Skeletal muscle cell (primary cell): ENCODE results near the gene FBF1.

Experiments
- DNase-seq: peaks from one replicate; pipeline ENCODE4 v3.0.0-alpha.2; 2010; ENCODE audit warnings: low read depth
- H3K4me3 ChIP-seq: 2 replicates; pipeline ENCODE4 v1.5.1; 2011; ENCODE audit warnings: low read depth, mild to moderate bottlenecking, control low read depth, low read length, moderate library complexity

The FBF1 gene

DNA sequence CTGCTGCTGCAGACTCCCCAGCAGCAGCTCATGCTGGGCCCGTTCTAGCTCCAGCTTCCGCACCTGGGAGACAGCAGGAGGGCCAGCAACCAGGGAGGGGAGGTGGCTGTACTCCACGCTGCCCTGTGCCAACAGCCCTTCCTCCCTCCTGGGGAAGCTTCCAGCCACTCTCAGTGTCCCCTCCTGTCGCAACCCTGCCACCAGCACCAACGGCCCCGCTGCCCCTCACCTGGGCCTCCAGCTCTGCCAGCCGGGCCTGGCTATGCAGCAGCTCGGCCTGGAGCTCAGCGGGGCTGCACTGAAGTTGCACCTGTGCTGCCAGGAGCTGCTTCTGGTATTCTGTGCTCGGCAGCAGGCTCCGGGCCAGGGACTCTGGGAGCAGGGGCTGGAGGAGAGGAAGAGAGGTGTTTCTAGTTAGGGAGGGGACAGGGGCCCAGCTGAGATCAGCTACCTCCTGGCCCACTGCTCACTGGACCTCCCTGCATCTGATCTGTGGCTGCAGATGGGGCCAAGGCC, 20.7 kb downstream of the FBF1 start:
- H3K4me3 ChIP-seq = no peak overlapping the region
- no peak for DNase-seq

DNA sequence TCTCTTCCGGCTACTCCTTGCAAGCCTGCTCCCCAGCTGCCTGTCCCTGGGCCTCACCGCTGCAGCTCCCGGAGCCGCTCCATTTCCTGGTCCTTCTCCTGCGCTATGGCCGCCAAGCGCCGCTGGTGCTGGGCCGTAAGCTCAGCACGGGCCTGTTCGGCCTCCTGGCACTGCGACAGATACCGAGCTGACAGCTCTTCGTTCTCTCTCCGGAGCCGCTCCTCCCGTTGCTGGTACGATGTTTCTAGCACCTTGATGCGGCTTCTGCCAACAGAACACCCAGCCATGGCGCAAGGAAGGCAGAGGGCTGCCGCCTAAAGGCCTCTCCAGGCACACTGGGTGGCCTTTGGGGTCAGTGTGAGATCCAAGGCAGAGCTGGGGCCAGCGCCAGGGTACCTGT, 21.2 kb downstream of the FBF1 start:
- H3K4me3 ChIP-seq = no peak overlapping the region

DNA sequence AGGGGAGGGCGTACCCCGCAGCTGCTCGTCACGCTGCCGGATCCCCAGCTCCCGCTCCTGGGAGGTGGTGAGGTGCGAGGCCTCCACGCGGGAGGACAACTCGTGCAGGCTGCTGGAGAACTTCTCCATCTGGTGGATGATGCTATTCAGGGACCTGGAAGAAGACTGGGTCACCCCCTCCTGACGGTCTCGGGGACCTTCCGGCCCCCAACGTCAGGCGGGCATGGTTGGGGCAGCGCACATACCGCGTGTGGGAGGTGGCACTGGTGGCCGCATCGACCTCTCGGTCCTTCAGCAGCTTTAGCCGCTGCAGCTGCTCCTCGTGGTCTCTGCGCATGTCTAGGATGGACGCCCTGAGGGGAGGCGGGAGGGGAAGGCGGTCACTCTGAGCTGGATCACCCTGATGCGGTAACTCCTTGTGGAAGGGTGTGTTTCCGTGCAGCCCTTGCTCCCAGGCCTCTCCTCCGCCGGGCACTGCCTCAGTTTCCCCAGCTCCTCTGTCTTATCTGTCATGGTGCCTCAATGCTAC, 22.9 kb downstream of the FBF1 start:
- DNase-seq = no peak
- no peak overlapping the region for H3K4me3 ChIP-seq

More for the DNA sequence above, 21.2 kb downstream of the FBF1 start:
- DNase-seq = no peak

DNA sequence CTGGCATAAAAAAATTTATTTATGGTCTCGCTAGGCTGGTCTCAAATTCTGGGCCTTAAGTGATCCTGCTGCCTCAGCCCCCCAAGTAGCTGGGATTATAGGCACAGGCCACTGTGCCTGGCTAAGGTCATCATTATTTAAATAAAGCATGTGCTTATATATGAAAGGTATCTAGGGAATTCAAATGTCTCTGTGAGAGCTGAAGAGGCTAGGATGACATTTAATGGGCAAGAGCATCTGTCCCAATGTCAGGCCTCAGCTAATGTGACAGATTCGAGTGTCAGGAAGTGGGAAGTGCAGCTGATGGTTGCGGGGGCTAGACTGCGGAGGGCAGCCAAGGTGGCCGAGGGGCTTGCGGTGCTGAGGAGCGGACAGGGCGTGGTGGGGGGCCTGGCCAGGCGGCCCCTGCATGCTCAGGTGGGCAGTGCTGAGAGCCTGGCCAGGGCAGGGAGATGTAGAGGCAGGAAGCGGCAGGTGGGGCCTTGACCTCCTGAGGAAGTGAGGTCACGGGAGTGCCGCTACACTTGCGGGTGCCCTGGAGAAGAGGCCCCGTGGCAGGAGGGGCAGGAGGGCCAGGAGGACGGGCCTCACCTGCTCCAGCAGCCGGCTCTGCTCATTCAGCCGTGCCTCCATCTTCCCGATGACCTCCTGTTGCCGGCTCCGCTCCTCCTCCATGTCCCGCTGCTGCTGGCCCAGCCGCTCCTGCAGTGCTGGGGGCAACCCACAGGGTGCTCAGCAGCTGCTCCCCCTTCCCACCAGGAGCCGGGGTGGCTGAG, 23.5 kb downstream of the FBF1 start:
- no peak for DNase-seq
- no peak overlapping the region for H3K4me3 ChIP-seq

DNA sequence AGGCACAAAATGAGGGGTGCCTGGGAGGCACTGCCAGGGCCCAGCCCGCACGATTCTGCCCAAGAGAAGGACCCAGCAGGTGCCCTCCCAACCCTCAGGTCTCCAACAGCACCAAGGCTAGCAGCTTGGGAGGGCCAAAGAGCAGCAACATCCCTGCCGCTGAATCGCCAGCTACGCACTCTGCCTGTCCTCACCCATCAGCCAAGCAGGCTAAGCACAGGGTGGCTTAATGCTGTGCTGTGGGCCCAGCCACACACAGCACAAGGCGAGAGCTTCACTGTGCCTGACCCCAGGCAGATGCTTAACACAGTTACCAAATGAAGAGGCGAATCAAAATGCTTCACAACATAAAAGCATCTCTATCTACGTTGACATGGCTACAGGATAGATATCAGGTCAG, 25.6 kb downstream of the FBF1 start:
- no peak overlapping the region for H3K4me3 ChIP-seq
- DNase-seq = no peak

DNA sequence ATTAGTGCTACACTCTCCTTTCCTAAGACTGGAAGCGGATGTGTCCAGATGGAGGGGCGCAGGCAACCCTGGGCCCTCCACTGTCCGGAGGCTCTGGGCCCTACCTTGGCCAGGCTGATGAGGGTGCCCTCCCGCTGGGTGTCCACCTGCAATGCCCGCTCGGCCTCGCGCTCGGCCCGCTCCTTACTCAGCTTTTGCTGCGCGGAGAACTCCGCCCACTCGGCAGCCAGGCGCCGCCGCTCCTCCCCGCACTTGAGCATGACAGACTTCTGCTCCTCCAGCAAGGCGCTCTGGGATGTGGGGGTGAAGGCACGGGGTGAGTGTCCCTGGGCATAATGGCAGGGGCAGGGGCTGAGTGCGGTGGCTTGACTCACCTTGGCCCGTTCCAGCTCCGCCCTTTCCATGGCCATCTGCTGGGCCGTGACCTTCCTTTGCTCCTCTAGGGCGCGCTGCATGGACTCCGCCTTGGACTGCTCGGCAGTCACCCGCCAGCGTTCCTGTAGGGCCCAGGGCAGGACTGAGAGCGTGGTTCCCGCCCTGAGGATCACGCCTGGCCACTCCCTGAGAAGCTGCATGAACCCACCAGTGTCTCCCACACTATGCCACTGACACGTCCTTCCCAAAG, 26.1 kb downstream of the FBF1 start:
- H3K4me3 ChIP-seq = no peak overlapping the region
- no peak for DNase-seq

DNA sequence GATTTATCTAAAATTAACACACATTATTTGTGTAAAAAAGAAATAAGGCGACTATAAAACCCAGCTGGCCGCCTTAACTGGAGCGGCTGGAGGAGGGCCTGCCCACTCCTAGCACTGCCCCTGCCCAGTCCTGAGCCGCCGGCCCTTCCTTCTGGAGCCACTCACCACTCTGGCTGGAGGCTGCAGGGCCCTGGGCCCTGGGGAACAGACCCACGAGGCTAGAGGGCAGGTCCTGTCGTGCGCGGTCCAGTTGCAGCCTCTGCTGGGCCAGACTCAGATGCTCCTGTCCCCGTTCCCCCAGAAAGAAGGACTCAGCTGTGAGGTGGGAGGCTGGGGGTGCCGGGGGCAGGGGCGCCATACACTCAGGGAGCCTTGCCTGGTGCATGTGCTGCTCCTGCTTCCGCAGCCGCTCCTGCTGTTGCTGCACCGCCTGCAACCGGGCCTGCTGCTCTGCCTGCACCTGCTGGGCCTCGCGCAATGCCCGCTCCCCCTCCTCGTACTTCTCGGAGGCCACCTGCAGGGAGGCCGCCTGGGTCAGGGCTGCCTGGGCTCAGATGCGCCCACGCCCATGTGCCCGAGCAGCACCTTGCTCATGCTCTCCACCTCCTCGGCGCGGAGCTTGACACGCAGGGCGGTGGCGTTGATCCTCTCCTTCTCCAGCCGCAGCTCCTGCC, 27.2 kb downstream of the FBF1 start:
- H3K4me3 ChIP-seq = no peak overlapping the region

DNA sequence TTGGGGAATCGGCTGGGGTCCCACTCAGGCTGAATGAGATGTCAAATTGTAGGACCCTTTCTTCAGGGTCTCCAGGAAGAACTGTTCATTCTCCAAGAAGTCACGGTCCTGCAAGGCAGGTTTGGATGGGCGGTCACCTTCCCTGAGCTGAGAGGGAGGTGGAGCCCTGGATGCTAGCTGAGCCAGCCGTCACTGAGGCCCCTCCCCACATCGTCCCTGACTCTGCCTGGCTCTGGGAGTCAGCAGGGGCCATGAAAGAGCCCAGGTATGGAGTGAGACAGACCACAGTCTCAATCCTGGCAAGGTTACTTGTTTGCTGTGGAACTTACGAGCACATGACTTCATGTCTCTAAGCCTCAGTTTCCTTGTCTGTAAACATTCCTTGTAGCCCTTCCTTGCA, 30.1 kb downstream of the FBF1 start:
- no peak overlapping the region for H3K4me3 ChIP-seq

More for the DNA sequence above, 27.2 kb downstream of the FBF1 start:
- DNase-seq = no peak

DNA sequence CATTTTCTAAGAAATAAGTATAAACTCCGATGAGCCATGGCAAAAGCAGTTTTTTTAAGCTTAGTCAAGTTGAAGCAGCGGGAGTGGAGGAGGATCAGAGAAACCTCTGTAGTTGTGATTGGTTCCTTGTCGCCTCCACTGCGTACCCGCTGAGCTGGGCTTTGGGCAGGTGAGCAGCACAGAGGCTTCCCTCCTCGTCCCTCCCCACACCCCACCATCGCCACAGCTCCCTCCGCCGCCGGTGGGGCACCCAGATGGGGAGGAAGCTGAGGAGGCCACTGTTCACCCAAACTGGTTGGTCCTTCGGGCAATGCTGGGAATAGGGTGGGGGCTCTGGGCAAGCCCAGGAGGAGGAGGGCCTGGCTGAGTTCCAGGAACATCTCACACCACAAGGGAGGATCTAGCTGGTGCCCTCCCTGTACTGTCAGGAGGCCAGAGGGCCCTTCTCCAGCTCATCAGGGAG, 31.0 kb downstream of the FBF1 start:
- no peak overlapping the region for H3K4me3 ChIP-seq
- DNase-seq = no peak

More for the DNA sequence above, 30.1 kb downstream of the FBF1 start:
- no peak for DNase-seq

DNA sequence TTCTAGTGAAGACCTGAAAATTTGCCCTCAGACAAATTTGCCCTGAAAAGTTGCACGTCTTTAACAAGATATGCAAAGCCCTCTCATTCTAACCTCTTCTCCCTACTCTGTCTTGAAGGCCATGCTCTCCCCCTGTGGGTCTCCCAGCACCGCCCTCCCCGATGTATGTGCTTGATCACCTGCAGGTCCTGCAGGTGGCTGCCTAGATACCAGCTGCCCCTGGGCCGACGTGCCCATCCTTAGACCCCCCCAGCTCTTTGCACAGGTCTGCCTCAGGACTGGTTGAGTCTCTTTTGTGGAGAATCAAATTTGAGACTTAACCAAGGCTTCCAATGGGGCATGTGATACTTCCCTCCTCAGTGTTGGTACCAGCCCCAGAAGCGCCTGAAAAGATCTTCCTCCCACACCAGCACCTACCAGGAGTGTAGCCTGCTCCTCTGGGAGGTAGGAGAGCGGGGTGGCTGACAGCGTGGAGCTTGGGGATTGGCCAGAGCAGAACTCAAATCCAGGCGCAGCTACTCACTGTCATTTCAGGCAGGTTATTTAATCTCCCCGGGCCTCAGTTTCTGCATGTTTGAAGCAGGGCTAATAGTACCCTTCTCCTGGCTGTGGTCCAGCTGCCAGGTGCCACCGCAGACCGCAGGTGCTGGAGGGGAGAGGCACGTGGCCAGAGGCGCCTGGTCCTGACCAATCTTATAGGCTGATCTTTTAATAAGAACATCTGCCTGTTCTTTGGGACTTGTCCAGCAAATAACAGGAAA, 31.6 kb downstream of the FBF1 start:
- DNase-seq = no peak
- H3K4me3 ChIP-seq = no peak overlapping the region

DNA sequence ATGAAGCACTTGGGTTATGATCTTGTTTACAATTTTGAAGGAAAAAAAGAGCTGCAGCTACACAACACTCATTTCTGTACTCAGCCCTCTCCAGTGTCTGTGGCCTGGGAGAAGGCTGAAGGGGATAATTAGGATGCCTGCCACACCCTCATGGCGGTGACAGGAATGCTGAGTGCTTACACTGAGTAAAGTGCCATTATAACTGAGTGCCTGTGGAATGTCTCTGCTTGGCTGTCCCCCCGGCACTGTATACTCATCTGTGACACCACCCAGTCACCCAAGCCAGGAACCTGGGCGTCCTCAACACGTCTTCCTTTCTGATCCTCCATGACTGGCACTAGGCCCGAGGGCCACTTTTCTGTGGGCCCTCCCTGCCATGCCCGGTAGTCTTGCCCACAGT, 32.6 kb downstream of the FBF1 start:
- no peak for DNase-seq

DNA sequence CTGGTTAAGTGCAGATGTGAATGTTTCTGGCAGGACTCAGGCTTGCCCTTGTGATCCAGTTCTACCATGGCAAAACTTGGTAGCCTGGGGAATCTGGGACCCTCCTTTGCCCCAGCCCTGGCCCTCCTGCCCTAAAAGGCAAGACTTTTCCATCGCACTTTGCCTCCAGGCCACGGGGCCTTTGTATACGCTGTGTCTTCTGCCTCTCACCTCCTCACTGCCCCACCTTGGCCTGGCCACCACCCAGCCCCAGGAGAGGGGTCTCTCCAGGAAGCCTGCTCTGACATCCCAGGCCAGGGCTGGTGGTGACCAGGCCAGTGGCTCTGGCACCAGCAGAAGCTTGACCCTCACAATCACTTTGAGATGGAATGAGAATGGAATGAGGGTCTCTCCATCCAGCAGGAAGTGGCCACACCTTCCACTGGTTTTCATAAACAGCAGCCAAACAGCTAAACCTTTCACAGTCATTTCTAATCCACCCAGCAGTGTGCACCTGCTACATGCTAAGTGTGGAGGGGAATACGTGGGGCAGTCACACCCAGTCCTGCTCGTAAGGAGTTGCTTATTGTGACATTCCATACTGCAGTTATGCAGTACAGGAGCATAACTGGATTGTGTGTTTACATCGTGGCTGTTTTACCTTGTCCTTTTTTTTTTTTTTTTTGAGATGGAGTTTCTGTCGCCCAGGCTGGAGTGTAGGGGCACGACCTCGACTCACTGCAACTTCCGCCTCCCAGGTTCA, 34.5 kb downstream of the FBF1 start:
- DNase-seq = no peak
- H3K4me3 ChIP-seq = no peak overlapping the region

More for the DNA sequence above, 32.6 kb downstream of the FBF1 start:
- no peak overlapping the region for H3K4me3 ChIP-seq

DNA sequence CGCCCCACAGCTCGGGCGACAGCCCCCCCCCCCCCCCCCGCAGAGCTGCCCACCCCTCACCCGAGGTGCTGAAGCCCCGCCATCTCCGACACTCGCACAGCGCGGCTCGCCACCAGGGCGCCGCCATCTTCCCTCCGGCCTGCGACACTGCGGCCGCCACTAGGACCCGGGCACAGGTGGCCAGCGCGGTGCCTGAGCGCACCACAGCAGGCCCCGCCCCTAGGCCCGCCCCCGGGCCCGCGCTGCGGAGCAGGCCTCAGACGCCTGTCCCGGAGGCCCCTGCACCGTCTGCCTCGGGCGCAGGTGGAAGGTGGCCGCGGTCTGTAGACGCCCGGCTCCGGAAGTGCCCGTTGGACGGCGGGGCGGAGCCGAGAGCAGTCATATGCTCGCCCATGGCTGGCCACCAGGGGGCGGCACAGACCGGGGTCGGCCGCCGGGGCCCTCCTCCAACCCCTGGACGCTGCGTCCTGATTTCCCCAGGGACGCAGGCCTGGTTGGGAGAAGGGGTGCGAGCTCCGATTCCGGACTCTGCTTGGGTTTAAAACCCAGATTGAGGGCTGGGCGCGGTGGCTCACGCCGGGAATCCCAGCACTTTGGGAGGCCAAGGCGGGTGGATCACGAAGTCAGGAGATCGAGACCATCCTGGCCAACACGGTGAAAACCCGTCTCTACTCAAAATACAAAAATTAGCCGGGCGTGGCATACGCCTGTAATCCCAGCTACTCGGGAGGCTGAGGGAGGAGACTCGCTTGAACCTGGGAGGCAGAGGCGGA, 35.9 kb downstream of the FBF1 start, which contains the start of gene MRPL38:
Gene MRPL38 (minus strand): TSS at position 136 of the 773 bp plus-strand sequence. CDS start 9 bp downstream, at position 127.
- peak; percentile 73 for DNase-seq
- H3K4me3 ChIP-seq = peak within 1 kb of the TSS; percentile 73

DNA sequence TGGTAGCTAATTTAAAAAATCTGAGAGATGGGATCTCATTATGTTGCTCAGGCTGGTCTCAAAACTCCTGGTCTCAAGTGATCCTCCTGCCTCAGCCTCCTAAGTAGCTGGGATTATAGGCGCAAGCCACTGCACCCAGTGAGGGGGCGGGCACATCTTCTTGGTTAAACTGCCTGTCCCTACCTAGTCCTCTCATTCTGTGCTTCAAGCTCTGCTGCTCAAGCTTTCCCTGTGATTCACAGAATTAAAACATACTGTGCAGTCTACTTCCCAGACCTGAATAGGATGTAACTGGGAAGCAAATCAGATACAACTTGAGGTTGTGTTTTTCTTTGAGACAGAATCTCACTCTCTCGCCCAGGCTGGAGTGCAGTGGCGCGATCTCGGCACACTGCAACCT, 38.4 kb downstream of the FBF1 start:
- no peak for DNase-seq
- H3K4me3 ChIP-seq = no peak overlapping the region

DNA sequence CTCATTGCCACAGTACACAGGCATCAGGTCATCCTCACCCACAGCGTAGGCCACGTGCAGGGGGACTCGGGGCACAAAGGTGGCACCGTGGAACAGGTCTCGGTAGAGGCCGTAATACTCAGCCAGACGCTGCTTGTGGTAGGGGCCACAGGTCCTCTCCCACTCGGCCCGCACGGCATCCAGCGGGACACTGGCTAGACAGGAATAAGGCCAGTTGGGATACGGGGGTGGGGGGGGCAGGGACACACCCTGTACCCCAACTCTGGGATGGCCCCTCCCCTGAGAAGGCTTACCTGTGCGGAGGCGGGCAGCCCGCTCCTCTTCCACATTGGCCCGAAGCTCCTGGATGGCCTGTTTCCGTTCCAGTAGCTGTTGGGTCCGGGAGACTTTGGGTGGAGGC, 39.1 kb downstream of the FBF1 start:
- H3K4me3 ChIP-seq = no peak overlapping the region
- DNase-seq = no peak

DNA sequence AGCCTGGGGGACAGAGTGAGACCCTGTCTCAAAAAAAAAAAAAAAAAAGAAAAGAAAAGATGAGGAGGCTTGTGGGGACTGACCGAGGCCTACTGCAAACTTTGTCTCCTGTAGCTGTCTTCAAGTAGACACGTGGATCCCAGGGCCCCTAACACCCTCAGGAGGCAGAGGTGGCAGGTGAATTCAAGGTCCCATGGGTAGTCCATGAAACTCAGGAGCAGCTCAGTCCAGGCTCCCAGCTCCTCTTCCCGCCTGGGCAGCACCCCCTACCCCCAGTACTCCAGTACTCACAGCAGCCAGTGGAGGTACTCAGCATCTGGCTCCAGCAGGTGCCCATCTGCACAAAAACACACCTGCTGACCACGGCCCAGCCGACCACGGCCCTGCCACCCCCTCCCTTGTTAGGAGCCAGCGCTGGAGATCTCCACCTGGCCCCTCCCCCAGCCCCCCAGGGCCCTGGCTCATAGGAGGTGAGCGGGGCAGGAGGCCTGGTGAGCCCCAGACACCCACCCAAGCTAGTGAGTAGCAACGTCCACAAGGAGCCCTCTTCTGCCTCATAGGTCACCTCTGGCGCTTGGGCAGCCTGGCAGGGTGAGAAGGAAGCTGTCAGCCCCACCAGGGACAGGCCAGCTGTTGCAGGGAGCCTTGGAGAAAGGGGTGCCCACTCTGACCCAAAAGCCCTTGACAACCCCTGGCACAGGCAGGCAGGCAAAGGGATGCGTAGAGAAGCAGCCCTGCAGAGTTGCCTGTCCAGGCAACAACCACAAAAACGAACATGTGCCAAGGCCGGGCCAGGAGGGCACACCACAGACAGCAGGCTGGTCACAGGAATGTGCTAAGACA, 39.9 kb downstream of the FBF1 start:
- DNase-seq = no peak
- H3K4me3 ChIP-seq = no peak overlapping the region
